HCT116 (cell line): ENCODE results near the gene CACNA2D3. TPM values are rescaled to one million over a fixed set of nuclear protein-coding genes. Genes with fewer than 3 reads are reported as not detected.

Experiments
- ATAC-seq: fragments of 200-7000 bp; cut with Tn5 transposase; 2 replicates; pipeline ENCODE4 v1.9.1; 2020; ENCODE audit warnings: mild to moderate bottlenecking, moderate library complexity
- BruUV-seq: library from RNA; stranded (reverse); fragments of 400-500 nt; replicated peaks from 2 replicates; lab custom pipeline; 2021; lab: Mats Ljungman, UMichigan
- CTCF ChIA-PET: fragments of 300-600 bp; sonication (Branson Sonifier 250); formaldehyde crosslinking; loops from one replicate; lab custom pipeline; 2021; ENCODE audit warnings: antibody characterized with exemption; lab: Charles Lee
- POLR2A ChIA-PET: fragments of 300-600, 350-600 bp; sonication (Branson Sonifier 250); formaldehyde crosslinking; loops from one replicate; lab custom pipeline; 2021; ENCODE audit warnings: antibody characterized with exemption; lab: Charles Lee
- RAD21 ChIA-PET, 2 experiments: fragments of 300-600 bp; sonication (Branson Sonifier 250); formaldehyde crosslinking; loops; one replicate each; lab custom pipeline; 2023; ENCODE audit warnings: low total read pairs in 2 of 2; ENCODE audit not compliant: uncharacterized antibody in 2 of 2, unreplicated experiment in 2 of 2, low non-redundant PET in 1 of 2; lab: Charles Lee
- DNase-seq: peaks from one replicate; pipeline ENCODE4 v3.0.0-alpha.2; 2010; ENCODE audit warnings: low read depth, low spot score
- H2AFZ ChIP-seq: fragments of 200-600 bp; shearing (Covaris generic), sonication (generic); 2 replicates; pipeline ENCODE4 v1.6.1; 2017; ENCODE audit warnings: low read depth, mixed run types, mixed read lengths, antibody characterized with exemption, low read length; ENCODE audit not compliant: poor library complexity, severe bottlenecking
- H3K27ac ChIP-seq: 2 replicates; pipeline ENCODE4 v1.5.1; 2012; ENCODE audit warnings: low read depth, low read length
- H3K27me3 ChIP-seq: fragments of 200-600 bp; sonication (generic); 2 replicates; pipeline ENCODE4 v1.6.1; 2016; ENCODE audit warnings: mixed run types, low read length, mixed read lengths; ENCODE audit not compliant: insufficient read depth
- H3K36me3 ChIP-seq, 2 experiments: fragments of 200-500 bp in 1 of 2; fragments of 200-600 bp in 1 of 2; sonication (Bioruptor generic) in 1 of 2; sonication (generic) in 1 of 2; 2 replicates each; pipeline versions ENCODE4 v1.5.1 to v1.6.1; 2014 to 2016; ENCODE audit warnings: low read length in 2 of 2, inconsistent platforms in 1 of 2, mixed read lengths in 1 of 2, mixed run types in 1 of 2; ENCODE audit not compliant: insufficient read depth in 2 of 2, control insufficient read depth in 1 of 2
- H3K4me1 ChIP-seq, 2 experiments: fragments of 200-600 bp in 1 of 2; sonication (generic) in 1 of 2; 2 replicates each; pipeline versions ENCODE4 v1.5.1 to v1.6.1; 2012 to 2017; ENCODE audit warnings: low read length in 2 of 2, inconsistent platforms in 1 of 2, mild to moderate bottlenecking in 1 of 2, mixed read lengths in 1 of 2, mixed run types in 1 of 2, moderate library complexity in 1 of 2; ENCODE audit not compliant: insufficient read depth in 2 of 2, control insufficient read depth in 1 of 2
- H3K4me2 ChIP-seq: fragments of 200-600 bp; sonication (generic); 2 replicates; pipeline ENCODE4 v1.6.1; 2017; ENCODE audit warnings: mixed run types, low read length, mixed read lengths
- H3K4me3 ChIP-seq, 2 experiments: fragments of 200-600 bp in 1 of 2; sonication (generic) in 1 of 2; replicated peaks in 1 of 2; 2 replicates each; pipeline ENCODE4 v1.5.1; 2011 to 2016; ENCODE audit warnings: low read length in 2 of 2, control low read depth in 1 of 2, low read depth in 1 of 2, mild to moderate bottlenecking in 1 of 2, mixed read lengths in 1 of 2, mixed run types in 1 of 2
- H3K79me2 ChIP-seq: fragments of 200-600 bp; sonication (generic); 2 replicates; pipeline ENCODE4 v1.6.1; 2017; ENCODE audit warnings: mild to moderate bottlenecking, mixed run types, low read length, moderate library complexity, mixed read lengths; ENCODE audit not compliant: insufficient read depth
- H3K9ac ChIP-seq: fragments of 200-600 bp; sonication (generic); 2 replicates; pipeline ENCODE4 v1.6.1; 2016; ENCODE audit warnings: low read length, mixed read lengths
- H3K9me2 ChIP-seq: fragments of 200-600 bp; sonication (generic), shearing (Covaris generic); 2 replicates; pipeline ENCODE4 v1.6.1; 2017; ENCODE audit warnings: mixed run types, mild to moderate bottlenecking, moderate library complexity; ENCODE audit not compliant: insufficient read depth
- H3K9me3 ChIP-seq, 2 experiments: fragments of 200-500 bp in 1 of 2; fragments of 200-600 bp in 1 of 2; sonication (Bioruptor generic) in 1 of 2; sonication (generic) in 1 of 2; 2 replicates each; pipeline ENCODE4 v1.6.1; 2014 to 2017; ENCODE audit warnings: low read length in 2 of 2, mixed read lengths in 2 of 2, inconsistent platforms in 1 of 2, low read depth in 1 of 2, mild to moderate bottlenecking in 1 of 2, mixed run types in 1 of 2, moderate library complexity in 1 of 2; ENCODE audit not compliant: control insufficient read depth in 1 of 2, insufficient read depth in 1 of 2
- H4K20me1 ChIP-seq: fragments of 200-600 bp; sonication (generic), shearing (Covaris generic); 2 replicates; pipeline ENCODE4 v1.6.1; 2017; ENCODE audit warnings: mixed run types, mild to moderate bottlenecking, moderate library complexity; ENCODE audit not compliant: insufficient read depth
- CBX3 ChIP-seq: IDR thresholded peaks from 2 replicates; pipeline ENCODE4 v1.6.1; 2012; ENCODE audit warnings: low read depth
- EGR1 ChIP-seq: IDR thresholded peaks from 2 replicates; pipeline ENCODE4 v1.6.1; 2012; ENCODE audit warnings: low read depth
- ELF1 ChIP-seq: IDR thresholded peaks from 2 replicates; pipeline ENCODE4 v1.6.1; 2012; ENCODE audit warnings: low read depth, borderline replicate concordance
- EZH2 ChIP-seq: fragments of 200-600 bp; sonication (generic); IDR thresholded peaks from 2 replicates; pipeline ENCODE4 v1.6.1; 2017; ENCODE audit warnings: antibody characterized with exemption, mixed run types
- FOSL1 ChIP-seq: IDR thresholded peaks from 2 replicates; pipeline ENCODE4 v1.6.1; 2012; ENCODE audit warnings: low read depth
- JUND ChIP-seq: IDR thresholded peaks from 2 replicates; pipeline ENCODE4 v1.6.1; 2012
- MAX ChIP-seq: IDR thresholded peaks from 2 replicates; pipeline ENCODE4 v1.6.1; 2012
- POLR2A ChIP-seq: IDR thresholded peaks from 2 replicates; pipeline ENCODE4 v1.7.0; 2011; ENCODE audit warnings: borderline replicate concordance; ENCODE audit not compliant: insufficient read depth, insufficient read length; ENCODE audit errors: extremely low read depth
- POLR2AphosphoS5 ChIP-seq: IDR thresholded peaks from 2 replicates; pipeline ENCODE4 v1.6.1; 2011; ENCODE audit warnings: mild to moderate bottlenecking, low read depth, low read length, moderate library complexity
- RAD21 ChIP-seq: IDR thresholded peaks from 2 replicates; pipeline ENCODE4 v1.6.1; 2012; ENCODE audit warnings: low read depth, mild to moderate bottlenecking
- REST ChIP-seq: IDR thresholded peaks from 2 replicates; pipeline ENCODE4 v1.6.1; 2012; ENCODE audit warnings: low read depth
- SP1 ChIP-seq: IDR thresholded peaks from 2 replicates; pipeline ENCODE4 v1.6.1; 2012; ENCODE audit warnings: low read depth
- TCF7L2 ChIP-seq: IDR thresholded peaks from 2 replicates; pipeline ENCODE4 v1.7.0; 2011; ENCODE audit warnings: borderline replicate concordance, inconsistent platforms; ENCODE audit not compliant: insufficient read depth, insufficient read length; ENCODE audit errors: extremely low read depth
- YY1 ChIP-seq: IDR thresholded peaks from 2 replicates; pipeline ENCODE4 v1.6.1; 2011; ENCODE audit warnings: low read length, low read depth, moderate library complexity, mild to moderate bottlenecking; ENCODE audit not compliant: insufficient replicate concordance; ENCODE audit errors: extremely low read depth
- ZFX ChIP-seq: fragments of 450-650 bp; IDR thresholded peaks from 2 replicates; pipeline ENCODE4 v1.6.1; 2017
- ZNF274 ChIP-seq: fragments of 200-500 bp; sonication (Bioruptor generic); IDR thresholded peaks from 2 replicates; pipeline ENCODE4 v1.6.1; 2014; ENCODE audit warnings: mild to moderate bottlenecking, low read depth, low read length, inconsistent platforms
- intact Hi-C: fragments of 100-400 bp; cut with micrococcal nuclease; formaldehyde crosslinking; loops from 2 replicates; pipeline ENCODE4 v1.10.0; 2022
- total RNA-seq: library from RNA; stranded (reverse); gene quantifications from one replicate; pipeline ENCODE4 v1.2.1, GENCODE V29; 2021; ENCODE audit not compliant: unreplicated experiment
- TF ChIP-seq, protein P1 (sequence below): IDR thresholded peaks from 2 replicates; pipeline ENCODE4 v1.6.1; 2011; ENCODE audit warnings: mild to moderate bottlenecking, low read length, moderate library complexity; ENCODE audit not compliant: insufficient replicate concordance; ENCODE audit errors: extremely low read depth

Gene CACNA2D3
- total RNA-seq, 1 experiment from 2014 or later: 0.20 TPM

DNA sequence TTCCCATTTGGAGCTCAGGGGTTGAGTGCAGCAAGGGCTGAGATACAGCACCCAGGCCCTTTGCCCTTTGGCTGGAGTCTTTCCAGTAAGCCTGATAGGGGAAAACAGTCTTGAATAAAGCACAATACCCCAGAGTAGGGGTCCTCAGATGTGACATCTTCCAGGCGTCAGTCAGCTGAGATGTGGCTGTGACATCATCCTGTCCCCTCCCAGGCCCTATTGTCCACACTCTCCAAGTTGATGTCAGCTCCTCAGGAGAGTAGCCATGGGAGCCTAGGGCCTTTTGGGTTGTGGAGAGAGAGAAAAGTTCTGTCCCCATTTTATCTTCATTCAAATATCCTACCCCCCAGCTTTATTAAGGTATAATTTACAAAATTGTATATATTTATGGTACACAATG lies 92.5 kb downstream of the CACNA2D3 start:
- Histone ChIP-seq H3K4me3 (no peak overlapping the region), H2AFZ (no peak overlapping the region), H3K4me2 (no peak overlapping the region), H3K36me3 (no peaks in the 10 kb centered on the region), H3K79me2 (no peaks in the 10 kb centered on the region), H3K9me3 (no peaks in the 10 kb centered on the region), H3K9ac (no peak overlapping the region), H3K27ac (no peak overlapping the region), H4K20me1 (no peaks in the 10 kb centered on the region)
- ChIA-PET CTCF (no interaction called here), RAD21 (no interaction called here), POLR2A (no interaction called here)
- intact Hi-C loops: no loop called here
- ATAC-seq: no peak
- no peak for DNase-seq
- no peak for TF ChIP-seq POLR2AphosphoS5
- TF ChIP-seq ZNF274: no peak
- TF ChIP-seq RAD21: no peak
- TF ChIP-seq ELF1: no peak
- no peak for TF ChIP-seq REST
- no peak for TF ChIP-seq JUND
- TF ChIP-seq CBX3: no peak
- TF ChIP-seq FOSL1: no peak
- no peak for TF ChIP-seq POLR2A
- no peak for TF ChIP-seq TCF7L2
- no peak for TF ChIP-seq YY1
- TF ChIP-seq, protein P1, sequence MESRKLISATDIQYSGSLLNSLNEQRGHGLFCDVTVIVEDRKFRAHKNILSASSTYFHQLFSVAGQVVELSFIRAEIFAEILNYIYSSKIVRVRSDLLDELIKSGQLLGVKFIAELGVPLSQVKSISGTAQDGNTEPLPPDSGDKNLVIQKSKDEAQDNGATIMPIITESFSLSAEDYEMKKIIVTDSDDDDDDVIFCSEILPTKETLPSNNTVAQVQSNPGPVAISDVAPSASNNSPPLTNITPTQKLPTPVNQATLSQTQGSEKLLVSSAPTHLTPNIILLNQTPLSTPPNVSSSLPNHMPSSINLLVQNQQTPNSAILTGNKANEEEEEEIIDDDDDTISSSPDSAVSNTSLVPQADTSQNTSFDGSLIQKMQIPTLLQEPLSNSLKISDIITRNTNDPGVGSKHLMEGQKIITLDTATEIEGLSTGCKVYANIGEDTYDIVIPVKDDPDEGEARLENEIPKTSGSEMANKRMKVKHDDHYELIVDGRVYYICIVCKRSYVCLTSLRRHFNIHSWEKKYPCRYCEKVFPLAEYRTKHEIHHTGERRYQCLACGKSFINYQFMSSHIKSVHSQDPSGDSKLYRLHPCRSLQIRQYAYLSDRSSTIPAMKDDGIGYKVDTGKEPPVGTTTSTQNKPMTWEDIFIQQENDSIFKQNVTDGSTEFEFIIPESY: no peak
- no peak for TF ChIP-seq ZFX
- no peak for TF ChIP-seq SP1
- TF ChIP-seq EZH2: no peak
- no peak for TF ChIP-seq MAX
- TF ChIP-seq EGR1: no peak
- TF ChIP-seq, all 23 proteins: peak for 0
- Histone ChIP-seq H3K9me2 (no peaks in the 10 kb centered on the region), H3K27me3 (no peaks in the 10 kb centered on the region), H3K4me1 (peaks cover 3 to 7% of the 10 kb centered on the region in 2 experiments; a peak in 2 of 4 replicates)
- BruUV-seq: no TSS peak
